ENCODE measurements around the gene ICAM4.
A peak's percentile ranks its signal among the peaks of the same experiment; 100 is the strongest.

ICAM4 gene

GRCh38 chr19:10290357-10290875 lies 3.7 kb downstream of the ICAM4 start:
- no peak for DNase-seq (ENCODE audit: low read depth in 4 of 4, low spot score in 1 of 4)

DNA sequence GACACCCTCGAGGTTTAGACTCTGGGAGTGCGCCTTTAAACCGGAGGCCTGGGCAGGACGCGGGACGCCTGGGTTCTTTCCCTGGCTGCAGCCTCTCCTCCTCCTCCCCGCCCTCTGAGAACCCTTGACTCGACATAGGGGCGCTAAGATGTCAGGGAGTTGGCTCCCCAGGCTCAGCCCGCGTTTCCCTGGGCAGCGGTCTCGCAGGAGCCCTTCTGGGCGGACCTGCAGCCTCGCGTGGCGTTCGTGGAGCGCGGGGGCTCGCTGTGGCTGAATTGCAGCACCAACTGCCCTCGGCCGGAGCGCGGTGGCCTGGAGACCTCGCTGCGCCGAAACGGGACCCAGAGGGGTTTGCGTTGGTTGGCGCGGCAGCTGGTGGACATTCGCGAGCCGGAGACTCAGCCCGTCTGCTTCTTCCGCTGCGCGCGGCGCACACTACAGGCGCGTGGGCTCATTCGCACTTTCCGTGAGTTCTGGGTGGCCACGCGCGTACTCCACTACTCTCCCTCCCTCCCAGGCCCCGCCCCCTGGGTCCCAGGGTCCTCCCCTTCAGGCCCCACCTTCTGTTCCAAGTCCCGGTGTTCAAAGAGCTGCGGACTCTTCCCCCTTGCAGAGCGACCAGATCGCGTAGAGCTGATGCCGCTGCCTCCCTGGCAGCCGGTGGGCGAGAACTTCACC lies 4.3 kb downstream of the ICAM4 start:
- DNase-seq (ENCODE audit: low read depth in 4 of 4, low spot score in 1 of 4), result no peak

DNA sequence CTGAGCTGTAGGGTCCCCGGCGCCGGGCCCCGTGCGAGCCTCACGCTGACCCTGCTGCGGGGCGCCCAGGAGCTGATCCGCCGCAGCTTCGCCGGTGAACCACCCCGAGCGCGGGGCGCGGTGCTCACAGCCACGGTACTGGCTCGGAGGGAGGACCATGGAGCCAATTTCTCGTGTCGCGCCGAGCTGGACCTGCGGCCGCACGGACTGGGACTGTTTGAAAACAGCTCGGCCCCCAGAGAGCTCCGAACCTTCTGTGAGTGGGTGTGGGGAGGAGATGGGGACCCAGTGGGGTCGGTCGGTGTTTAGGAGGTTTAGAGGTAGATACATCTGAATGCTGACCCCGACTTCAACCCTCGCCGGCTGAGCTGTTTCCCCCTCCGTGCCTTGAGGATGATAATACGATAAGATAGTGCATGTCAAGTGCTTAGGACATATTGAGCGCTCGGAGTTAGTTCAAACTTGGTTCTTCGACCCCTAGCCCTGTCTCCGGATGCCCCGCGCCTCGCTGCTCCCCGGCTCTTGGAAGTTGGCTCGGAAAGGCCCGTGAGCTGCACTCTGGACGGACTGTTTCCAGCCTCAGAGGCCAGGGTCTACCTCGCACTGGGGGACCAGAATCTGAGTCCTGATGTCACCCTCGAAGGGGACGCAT lies 4.9 kb downstream of the ICAM4 start:
- no peak for DNase-seq (ENCODE audit: low read depth in 4 of 4, low spot score in 1 of 4)

- DNase-seq (ENCODE audit: low read depth in 4 of 4, low spot score in 1 of 4), result peak in 2 of 4 experiments; percentile 54 to 75
Measured at GRCh38 chr19:10292206-10292788, 5.5 kb downstream of the ICAM4 start.

- no peak for DNase-seq (ENCODE audit: low read depth in 4 of 4, low spot score in 1 of 4)
Measured at GRCh38 chr19:10292789-10293636, 6.3 kb downstream of the ICAM4 start.

DNA sequence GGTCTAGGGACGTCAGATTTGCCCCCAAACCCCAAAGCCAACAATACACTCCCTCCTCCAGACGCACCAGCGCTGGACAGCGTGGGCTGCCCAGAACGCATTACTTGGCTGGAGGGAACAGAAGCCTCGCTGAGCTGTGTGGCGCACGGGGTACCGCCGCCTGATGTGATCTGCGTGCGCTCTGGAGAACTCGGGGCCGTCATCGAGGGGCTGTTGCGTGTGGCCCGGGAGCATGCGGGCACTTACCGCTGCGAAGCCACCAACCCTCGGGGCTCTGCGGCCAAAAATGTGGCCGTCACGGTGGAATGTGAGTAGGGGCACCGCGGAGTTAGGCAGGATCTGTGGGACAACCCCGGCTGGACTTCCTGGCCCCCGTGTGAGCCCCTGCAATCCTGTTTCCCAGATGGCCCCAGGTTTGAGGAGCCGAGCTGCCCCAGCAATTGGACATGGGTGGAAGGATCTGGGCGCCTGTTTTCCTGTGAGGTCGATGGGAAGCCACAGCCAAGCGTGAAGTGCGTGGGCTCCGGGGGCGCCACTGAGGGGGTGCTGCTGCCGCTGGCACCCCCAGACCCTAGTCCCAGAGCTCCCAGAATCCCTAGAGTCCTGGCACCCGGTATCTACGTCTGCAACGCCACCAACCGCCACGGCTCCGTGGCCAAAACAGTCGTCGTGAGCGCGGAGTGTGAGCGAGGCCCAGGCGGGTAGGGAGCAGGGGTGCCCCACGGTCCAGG lies 7.0 kb downstream of the ICAM4 start:
- no peak for DNase-seq (ENCODE audit: low read depth in 4 of 4, low spot score in 1 of 4)

GRCh38 chr19:10294368-10294697 lies 7.6 kb downstream of the ICAM4 start:
- DNase-seq (ENCODE audit: low read depth in 4 of 4, low spot score in 1 of 4), result no peak

DNA sequence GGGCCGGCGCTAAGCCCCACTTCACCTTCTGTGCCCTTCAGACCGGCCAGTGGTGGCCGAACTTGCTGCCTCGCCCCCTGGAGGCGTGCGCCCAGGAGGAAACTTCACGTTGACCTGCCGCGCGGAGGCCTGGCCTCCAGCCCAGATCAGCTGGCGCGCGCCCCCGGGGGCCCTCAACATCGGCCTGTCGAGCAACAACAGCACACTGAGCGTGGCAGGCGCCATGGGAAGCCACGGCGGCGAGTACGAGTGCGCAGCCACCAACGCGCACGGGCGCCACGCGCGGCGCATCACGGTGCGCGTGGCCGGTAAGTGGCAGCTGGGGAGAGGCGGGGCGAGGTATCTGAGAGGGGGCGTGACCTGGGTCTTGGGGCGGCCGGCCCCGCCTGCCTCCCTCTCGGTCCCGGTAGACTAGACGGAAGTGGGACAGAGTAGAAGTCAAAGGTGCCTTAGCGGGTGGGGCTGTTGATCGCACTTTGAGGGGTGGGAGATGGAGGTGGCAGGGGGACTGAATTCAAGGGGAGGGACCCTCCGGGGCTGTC lies 8.6 kb downstream of the ICAM4 start:
- DNase-seq (ENCODE audit: low read depth in 4 of 4, low spot score in 1 of 4), result no peak

DNA sequence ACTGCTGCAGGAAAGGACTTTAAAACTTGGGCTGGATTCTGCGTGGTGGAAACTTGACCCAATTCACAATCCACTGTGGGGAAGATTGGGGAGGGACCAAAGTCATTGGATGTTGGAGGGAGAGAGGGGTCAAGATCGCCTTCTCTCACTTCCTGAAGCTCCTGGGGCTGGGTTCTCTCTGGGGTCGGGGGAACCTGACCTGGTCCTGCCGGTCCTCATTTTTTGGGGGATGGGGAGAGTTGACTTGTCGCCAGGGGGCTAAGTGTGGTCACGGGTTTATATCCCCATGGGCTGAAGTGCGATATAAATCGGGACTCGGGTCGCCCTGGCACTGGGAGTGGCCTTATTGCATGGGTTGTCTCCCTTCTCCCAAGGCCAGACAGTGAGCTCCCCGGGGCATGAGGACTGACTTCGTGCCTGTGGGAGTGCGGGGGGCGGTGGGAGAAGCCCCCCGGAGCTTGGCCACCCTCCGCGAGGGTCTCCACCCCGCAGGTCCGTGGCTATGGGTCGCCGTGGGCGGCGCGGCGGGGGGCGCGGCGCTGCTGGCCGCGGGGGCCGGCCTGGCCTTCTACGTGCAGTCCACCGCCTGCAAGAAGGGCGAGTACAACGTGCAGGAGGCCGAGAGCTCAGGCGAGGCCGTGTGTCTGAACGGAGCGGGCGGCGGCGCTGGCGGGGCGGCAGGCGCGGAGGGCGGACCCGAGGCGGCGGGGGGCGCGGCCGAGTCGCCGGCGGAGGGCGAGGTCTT lies 9.3 kb downstream of the ICAM4 start:
- DNase-seq (ENCODE audit: low read depth in 4 of 4, low spot score in 1 of 4), result no peak

DNA sequence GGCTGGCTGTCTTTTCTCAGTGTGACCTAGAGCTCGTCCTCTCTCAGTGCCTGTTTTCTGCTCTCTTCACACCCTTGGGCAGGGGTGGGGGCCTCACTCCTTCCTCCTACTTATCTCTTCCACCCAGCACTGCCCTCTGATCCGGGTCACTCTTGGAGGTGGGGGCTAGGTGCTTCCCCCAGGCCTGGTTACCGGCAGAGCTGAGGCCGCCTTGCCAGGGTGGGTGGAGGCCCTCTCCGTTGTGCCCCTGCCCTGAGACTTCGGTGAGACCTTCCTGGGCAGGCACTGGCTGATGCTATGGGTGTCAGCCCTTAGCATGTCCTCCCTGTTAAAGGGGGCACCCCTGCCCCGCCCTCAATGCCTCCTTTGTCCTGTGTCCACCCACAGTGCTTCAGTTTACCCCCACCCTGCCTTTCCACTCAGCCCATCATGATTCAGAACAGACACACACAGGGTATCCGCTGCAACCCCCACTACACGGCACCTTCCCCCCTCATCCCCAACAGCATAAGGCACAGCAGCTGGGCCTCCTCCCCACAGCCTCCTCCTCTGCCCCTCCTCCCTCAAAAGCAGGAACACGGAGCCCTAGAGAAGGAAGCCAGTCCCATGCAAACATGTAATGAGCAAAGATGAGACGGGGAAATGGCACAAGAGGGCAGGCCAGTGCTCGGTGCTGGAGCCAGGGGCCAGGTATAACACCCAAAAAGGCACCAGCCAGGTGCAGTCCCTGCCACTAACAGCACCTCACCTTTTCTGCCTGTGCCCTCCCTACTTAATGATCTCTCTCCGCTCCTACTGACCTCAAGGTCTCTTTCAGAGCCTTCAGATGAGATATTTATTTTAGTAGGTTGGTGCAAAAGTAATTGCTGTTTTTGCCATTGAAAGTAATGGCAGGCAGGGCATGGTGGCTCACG lies 13.0 kb downstream of the ICAM4 start:
- no peak for DNase-seq (ENCODE audit: low read depth in 4 of 4, low spot score in 1 of 4)

DNA sequence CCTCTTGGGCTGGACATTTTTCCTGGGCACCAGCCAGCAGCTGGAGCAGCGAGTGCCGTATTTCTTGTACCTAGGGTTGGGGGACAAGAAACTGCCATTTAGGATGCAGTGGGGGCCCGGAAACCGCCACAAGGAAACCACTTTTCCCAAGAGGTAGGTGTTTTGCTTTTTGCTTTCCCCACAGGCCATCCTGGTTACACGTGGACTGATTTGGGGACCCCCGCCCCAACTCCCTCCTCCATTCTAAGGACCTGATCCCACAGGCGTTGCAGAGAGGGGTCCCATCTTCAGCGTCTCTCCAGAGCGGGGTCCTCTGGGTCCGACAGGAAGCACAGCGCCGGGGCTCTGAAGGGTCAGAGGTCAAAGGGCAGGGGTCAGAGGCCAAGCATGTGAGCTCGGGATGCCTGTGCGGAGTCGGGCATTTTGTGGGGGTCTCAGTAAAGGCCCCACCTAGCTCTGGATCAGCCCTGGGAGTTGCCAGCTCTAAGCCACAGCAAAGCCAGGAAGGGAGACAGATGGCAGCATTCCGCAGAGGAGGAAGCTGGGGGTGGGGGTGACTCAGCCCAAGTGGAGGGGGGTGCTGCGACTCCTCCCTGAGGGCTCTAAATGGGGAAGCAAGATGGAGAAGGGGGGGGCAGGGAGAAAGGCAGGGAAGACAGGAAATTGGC lies 18.5 kb downstream of the ICAM4 start:
- no peak for DNase-seq (ENCODE audit: low read depth in 4 of 4, low spot score in 1 of 4)

DNA sequence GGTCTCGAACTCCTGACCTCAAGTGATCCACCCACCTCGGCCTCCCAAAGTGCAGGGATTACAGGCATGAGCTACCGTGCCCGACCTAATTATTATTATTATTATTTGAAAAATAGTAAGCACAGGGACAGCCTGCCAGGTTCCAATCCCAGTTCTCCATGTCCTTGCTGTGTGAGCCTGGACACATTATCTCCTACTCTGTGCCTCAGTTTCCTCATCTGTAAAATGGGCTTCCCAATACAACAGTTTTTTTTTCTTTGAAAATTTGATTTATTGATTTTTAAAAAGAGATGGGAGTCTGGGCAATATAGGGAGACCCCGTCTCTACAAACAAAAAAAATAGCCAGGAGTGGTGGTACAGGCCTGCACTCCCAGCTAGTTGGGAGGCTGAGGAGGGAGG lies 19.6 kb downstream of the ICAM4 start:
- DNase-seq (ENCODE audit: low read depth in 4 of 4, low spot score in 1 of 4), result no peak

DNA sequence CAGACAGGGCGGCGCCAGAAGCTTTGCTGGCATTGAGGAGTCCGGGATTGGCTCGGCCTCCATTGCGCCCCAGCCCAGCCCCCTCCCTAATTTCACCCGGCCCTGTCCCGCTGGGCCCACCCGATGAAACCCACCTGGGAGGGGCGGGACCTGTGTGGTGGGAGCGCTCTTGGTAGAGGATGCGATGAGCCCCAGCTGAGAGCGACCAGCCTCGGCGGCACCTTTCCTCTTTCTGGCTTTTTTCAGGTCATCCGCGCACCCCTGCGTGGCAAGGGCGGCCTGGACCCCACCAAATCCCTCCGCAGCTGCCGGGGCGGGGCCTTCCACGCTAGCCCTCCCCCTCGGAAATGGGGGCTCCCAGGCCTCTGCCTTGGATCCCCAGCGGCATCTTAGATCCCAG lies 22.7 kb downstream of the ICAM4 start, which contains the start of gene ZGLP1:
TSS of gene ZGLP1 (minus strand) at position 393 of the 400 bp plus-strand sequence.
- DNase-seq (ENCODE audit: low read depth in 4 of 4, low spot score in 1 of 4), result no peak

- peak; percentile 82 to 89 (median 86) for DNase-seq (ENCODE audit: low read depth in 4 of 4, low spot score in 1 of 4)
Measured at GRCh38 chr19:10315335-10316214, 28.8 kb downstream of the ICAM4 start, which contains the start of gene FDX2. Gene FDX2, minus strand, starts transcription at chr19:10316015. Its CDS starts 19 bp downstream, at chr19:10315996.

- no peak for DNase-seq (ENCODE audit: low read depth in 4 of 4, low spot score in 1 of 4)
Measured at GRCh38 chr19:10316229-10317044, 29.7 kb downstream of the ICAM4 start.
